ENCODE results near the gene CD7.

Gene CD7

GRCh38 chr17:82338858-82339633, 21.6 kb upstream of the CD7 start:
- Histone ChIP-seq H3K4ac (ENCODE audit: low read length) (no peak overlapping the region), H3K18ac (ENCODE audit: low read length) (peak overlapping the region; percentile 83), H3K4me2 (ENCODE audit: insufficient read depth, low read length, poor library complexity, severe bottlenecking) (no peak overlapping the region), H2AFZ (ENCODE audit: low read length) (peak overlapping the region; percentile 80), H3K79me1 (ENCODE audit: low read depth, low read length) (no peaks in the 10 kb centered on the region), H4K8ac (ENCODE audit: low read depth, low read length) (peak overlapping the region; percentile 89), H3K27ac (replicated peaks; ENCODE audit: low read length) (peak overlapping the region; percentile 40), H3K14ac (ENCODE audit: low read length) (peak overlapping the region; percentile 63), H2AK5ac (ENCODE audit: low read depth, low read length) (peak overlapping the region; percentile 61), H4K91ac (ENCODE audit: low read depth, low read length, poor library complexity) (no peak overlapping the region), H3K9ac (ENCODE audit: low read depth, low read length, poor library complexity) (no peak overlapping the region), H2BK120ac (ENCODE audit: low read depth, low read length) (no peak overlapping the region), H3K36me3 (replicated peaks in 1 of 2; ENCODE audit: control insufficient read depth in 2 of 2, insufficient read depth in 2 of 2, low read length in 2 of 2) (no peaks in the 10 kb centered on the region), H3K4me1 (ENCODE audit: control insufficient read depth in 2 of 2, insufficient read depth in 1 of 2, low read depth in 1 of 2, low read length in 2 of 2) (peaks cover 17 to 20% of the 10 kb centered on the region in 2 donors), H3K9me3 (replicated peaks in 1 of 2; ENCODE audit: control insufficient read depth in 2 of 2, insufficient read depth in 1 of 2, low read depth in 1 of 2, low read length in 2 of 2) (no peaks in the 10 kb centered on the region), H3K4me3 (ENCODE audit: low read length in 2 of 2) (no peak overlapping the region), H3K23ac (ENCODE audit: low read depth, low read length, poor library complexity) (no peak overlapping the region), H2BK15ac (ENCODE audit: low read length) (peak overlapping the region; percentile 82), H2BK5ac (ENCODE audit: low read length) (peak overlapping the region; percentile 22), H2BK12ac (ENCODE audit: low read length) (peak overlapping the region; percentile 93), H3K27me3 (ENCODE audit: control insufficient read depth in 3 of 3, insufficient read depth in 3 of 3, low read depth in 1 of 3, low read length in 3 of 3) (peaks cover 0 to 26% (median 22%) of the 10 kb centered on the region in 3 experiments)
- no CpG with 5 or more reads among the region's 29 CpGs for WGBS, 2 donors (ENCODE audit: extremely low coverage in 2 of 2, insufficient read length in 2 of 2, insufficient replicate concordance in 1 of 2)
- no peak for DNase-seq (ENCODE audit: low spot score)

DNA sequence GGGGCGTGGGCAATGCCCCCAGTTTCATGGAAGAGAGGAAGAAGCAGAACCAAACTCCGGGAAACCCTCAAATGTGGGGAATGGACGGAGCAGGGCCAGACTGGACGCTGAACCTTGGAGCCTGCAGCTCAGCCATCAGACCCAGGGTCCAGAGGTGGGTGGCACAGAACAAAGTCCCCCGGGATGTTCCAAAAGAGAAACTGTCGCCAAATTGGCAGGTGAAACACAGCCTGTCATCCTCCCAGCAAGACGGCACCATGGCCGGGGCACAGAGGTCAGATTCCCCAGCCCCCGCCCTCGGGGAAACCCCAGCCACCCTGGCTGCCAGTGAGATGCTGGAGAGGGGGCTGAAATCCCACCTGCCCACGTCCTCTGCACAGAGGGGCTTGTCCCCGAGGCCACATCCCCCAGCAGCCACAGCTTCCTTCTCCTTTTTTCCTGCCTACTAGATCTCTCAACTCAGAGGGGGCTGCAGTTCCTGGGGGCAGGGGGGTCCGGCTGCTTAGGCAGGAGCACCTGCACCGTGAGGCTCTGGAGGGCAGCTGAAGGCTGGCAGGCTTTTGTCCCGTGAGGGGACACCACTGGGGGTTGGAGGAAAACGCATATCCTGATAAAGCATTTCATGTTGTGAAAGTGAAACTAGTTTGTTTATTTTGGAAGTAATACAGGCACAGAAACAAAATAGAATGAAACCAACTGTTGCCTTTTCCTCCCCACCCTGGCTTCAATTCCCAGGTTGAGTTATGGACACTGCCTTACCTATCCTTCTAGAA, 17.4 kb upstream of the CD7 start:
- no peak overlapping the region for H2BK5ac ChIP-seq (ENCODE audit: low read length)
- no peak overlapping the region for H4K91ac ChIP-seq (ENCODE audit: low read depth, low read length, poor library complexity)
- H3K4me1 ChIP-seq (ENCODE audit: control insufficient read depth in 2 of 2, insufficient read depth in 1 of 2, low read depth in 1 of 2, low read length in 2 of 2) = peaks cover 23 to 28% of the 10 kb centered on the region in 2 donors
- WGBS, 2 donors (ENCODE audit: extremely low coverage in 2 of 2, insufficient read length in 2 of 2, insufficient replicate concordance in 1 of 2) = no CpG with 5 or more reads among the region's 16 CpGs
- no peak overlapping the region for H3K14ac ChIP-seq (ENCODE audit: low read length)
- no peak overlapping the region for H3K4me2 ChIP-seq (ENCODE audit: insufficient read depth, low read length, poor library complexity, severe bottlenecking)
- no peak for DNase-seq (ENCODE audit: low spot score)
- no peaks in the 10 kb centered on the region for H3K36me3 ChIP-seq (replicated peaks in 1 of 2; ENCODE audit: control insufficient read depth in 2 of 2, insufficient read depth in 2 of 2, low read length in 2 of 2)
- H2BK15ac ChIP-seq (ENCODE audit: low read length) = no peak overlapping the region
- H3K4me3 ChIP-seq (ENCODE audit: low read length in 2 of 2) = no peak overlapping the region
- H3K18ac ChIP-seq (ENCODE audit: low read length) = peak overlapping the region; percentile 64
- H4K8ac ChIP-seq (ENCODE audit: low read depth, low read length) = no peak overlapping the region
- peaks cover 16 to 68% (median 45%) of the 10 kb centered on the region in 3 experiments for H3K27me3 ChIP-seq (ENCODE audit: control insufficient read depth in 3 of 3, insufficient read depth in 3 of 3, low read depth in 1 of 3, low read length in 3 of 3)
- no peak overlapping the region for H3K9ac ChIP-seq (ENCODE audit: low read depth, low read length, poor library complexity)
- no peak overlapping the region for H3K27ac ChIP-seq (replicated peaks; ENCODE audit: low read length)
- H3K9me3 ChIP-seq (replicated peaks in 1 of 2; ENCODE audit: control insufficient read depth in 2 of 2, insufficient read depth in 1 of 2, low read depth in 1 of 2, low read length in 2 of 2) = peaks cover 0 to 2% of the 10 kb centered on the region in 2 donors
- no peak overlapping the region for H2BK120ac ChIP-seq (ENCODE audit: low read depth, low read length)
- H2BK12ac ChIP-seq (ENCODE audit: low read length) = peak overlapping the region; percentile 94
- no peak overlapping the region for H3K4ac ChIP-seq (ENCODE audit: low read length)
- H2AFZ ChIP-seq (ENCODE audit: low read length) = no peak overlapping the region
- H3K23ac ChIP-seq (ENCODE audit: low read depth, low read length, poor library complexity) = no peak overlapping the region
- peak overlapping the region; percentile 72 for H2AK5ac ChIP-seq (ENCODE audit: low read depth, low read length)
- H3K79me1 ChIP-seq (ENCODE audit: low read depth, low read length) = peaks cover 4% of the 10 kb centered on the region

- peak overlapping the region; percentile 94 for H2BK12ac ChIP-seq (ENCODE audit: low read length)
- no peak overlapping the region for H3K4ac ChIP-seq (ENCODE audit: low read length)
- peak overlapping the region; percentile 6 for H4K8ac ChIP-seq (ENCODE audit: low read depth, low read length)
- no peak overlapping the region for H2AFZ ChIP-seq (ENCODE audit: low read length)
- no peak overlapping the region for H2BK120ac ChIP-seq (ENCODE audit: low read depth, low read length)
- H3K9me3 ChIP-seq (replicated peaks in 1 of 2; ENCODE audit: control insufficient read depth in 2 of 2, insufficient read depth in 1 of 2, low read depth in 1 of 2, low read length in 2 of 2) = peaks cover 0 to 2% of the 10 kb centered on the region in 2 donors
- no peak overlapping the region for H3K4me3 ChIP-seq (ENCODE audit: low read length in 2 of 2)
- peak overlapping the region; percentile 30 for H3K9ac ChIP-seq (ENCODE audit: low read depth, low read length, poor library complexity)
- WGBS, 2 donors (ENCODE audit: extremely low coverage in 2 of 2, insufficient read length in 2 of 2, insufficient replicate concordance in 1 of 2) = no CpG with 5 or more reads among the region's 25 CpGs
- H4K91ac ChIP-seq (ENCODE audit: low read depth, low read length, poor library complexity) = no peak overlapping the region
- peak overlapping the region; percentile 64 for H3K18ac ChIP-seq (ENCODE audit: low read length)
- no peak overlapping the region for H3K27ac ChIP-seq (replicated peaks; ENCODE audit: low read length)
- H2AK5ac ChIP-seq (ENCODE audit: low read depth, low read length) = peak overlapping the region; percentile 72
- peaks cover 22 to 24% of the 10 kb centered on the region in 2 donors for H3K4me1 ChIP-seq (ENCODE audit: control insufficient read depth in 2 of 2, insufficient read depth in 1 of 2, low read depth in 1 of 2, low read length in 2 of 2)
- H2BK5ac ChIP-seq (ENCODE audit: low read length) = peak overlapping the region; percentile 13
- H3K4me2 ChIP-seq (ENCODE audit: insufficient read depth, low read length, poor library complexity, severe bottlenecking) = no peak overlapping the region
- H3K14ac ChIP-seq (ENCODE audit: low read length) = no peak overlapping the region
- DNase-seq (ENCODE audit: low spot score) = no peak
- peaks cover 16 to 74% (median 43%) of the 10 kb centered on the region in 3 experiments for H3K27me3 ChIP-seq (ENCODE audit: control insufficient read depth in 3 of 3, insufficient read depth in 3 of 3, low read depth in 1 of 3, low read length in 3 of 3)
- H2BK15ac ChIP-seq (ENCODE audit: low read length) = peak overlapping the region; percentile 94
- no peak overlapping the region for H3K23ac ChIP-seq (ENCODE audit: low read depth, low read length, poor library complexity)
- peaks cover 4% of the 10 kb centered on the region for H3K79me1 ChIP-seq (ENCODE audit: low read depth, low read length)
- H3K36me3 ChIP-seq (replicated peaks in 1 of 2; ENCODE audit: control insufficient read depth in 2 of 2, insufficient read depth in 2 of 2, low read length in 2 of 2) = no peaks in the 10 kb centered on the region
Observed at GRCh38 chr17:82334204-82334621, 16.8 kb upstream of the CD7 start.

All from neuronal stem cell (in vitro differentiated cells).